ENCODE measurements around the gene DTNB.

DTNB gene

GRCh38 chr2:25504266-25504665 is 169.1 kb downstream of the DTNB start:
- in situ Hi-C loops (cut with MboI; ENCODE audit: low sequenced_read_pairs, unreplicated experiment) = no loop called here
- no peak for DNase-seq (ENCODE audit: low spot score)
- TF ChIP-seq CTCF (IDR thresholded peaks at IDR 0.05; ENCODE audit: borderline replicate concordance, control extremely low read depth, extremely low read depth, insufficient read depth, missing control alignments) = no peak

- no peak for TF ChIP-seq CTCF (IDR thresholded peaks at IDR 0.05; ENCODE audit: borderline replicate concordance, control extremely low read depth, extremely low read depth, insufficient read depth, missing control alignments)
- no peak for DNase-seq (ENCODE audit: low spot score)
- in situ Hi-C loops (cut with MboI; ENCODE audit: low sequenced_read_pairs, unreplicated experiment) = no loop called here
Observed at GRCh38 chr2:25499157-25499556, 174.2 kb downstream of the DTNB start.

- in situ Hi-C loops (cut with MboI; ENCODE audit: low sequenced_read_pairs, unreplicated experiment) = no loop called here
- peak; percentile 57 for DNase-seq (ENCODE audit: low spot score)
- no peak for TF ChIP-seq CTCF (IDR thresholded peaks at IDR 0.05; ENCODE audit: borderline replicate concordance, control extremely low read depth, extremely low read depth, insufficient read depth, missing control alignments)
Observed at GRCh38 chr2:25497918-25498407, 175.4 kb downstream of the DTNB start.

- TF ChIP-seq CTCF (IDR thresholded peaks at IDR 0.05; ENCODE audit: borderline replicate concordance, control extremely low read depth, extremely low read depth, insufficient read depth, missing control alignments) = no peak
- in situ Hi-C loops (cut with MboI; ENCODE audit: low sequenced_read_pairs, unreplicated experiment) = no loop called here
- DNase-seq (ENCODE audit: low spot score) = no peak
Observed at GRCh38 chr2:25497229-25497917, 176.0 kb downstream of the DTNB start.

- in situ Hi-C loops (cut with MboI; ENCODE audit: low sequenced_read_pairs, unreplicated experiment) = no loop called here
- TF ChIP-seq CTCF (IDR thresholded peaks at IDR 0.05; ENCODE audit: borderline replicate concordance, control extremely low read depth, extremely low read depth, insufficient read depth, missing control alignments) = no peak
- no peak for DNase-seq (ENCODE audit: low spot score)
Observed at GRCh38 chr2:25494616-25495015, 178.8 kb downstream of the DTNB start.

- no peak for DNase-seq (ENCODE audit: low spot score)
- in situ Hi-C loops (cut with MboI; ENCODE audit: low sequenced_read_pairs, unreplicated experiment) = no loop called here
- no peak for TF ChIP-seq CTCF (IDR thresholded peaks at IDR 0.05; ENCODE audit: borderline replicate concordance, control extremely low read depth, extremely low read depth, insufficient read depth, missing control alignments)
Observed at GRCh38 chr2:25493207-25493606, 180.2 kb downstream of the DTNB start.
